Stimulated activated CD4-positive, alpha-beta T cell treated with anti-CD3 and anti-CD28 coated beads, TNF-alpha, amount 100 ng/mL, for 1 hour (primary cell): Measurements from ENCODE around the gene ITIH5.

Experiments
- DNase-seq, 3 donors: peaks; one replicate each; pipeline ENCODE4 v3.0.0-alpha.2; 2020; ENCODE audit warnings: low read depth in 3 of 3, low spot score in 1 of 3

ITIH5 gene

GRCh38 chr10:7523656-7524055 lies 143.1 kb downstream of the ITIH5 start:
- no peak for DNase-seq

- no peak for DNase-seq
Observed at GRCh38 chr10:7520507-7521485, 146.0 kb downstream of the ITIH5 start.

GRCh38 chr10:7519351-7519750 lies 147.4 kb downstream of the ITIH5 start:
- DNase-seq, result no peak

GRCh38 chr10:7518693-7519092 lies 148.1 kb downstream of the ITIH5 start:
- no peak for DNase-seq

- DNase-seq, result no peak
Observed at GRCh38 chr10:7515439-7515838, 151.3 kb downstream of the ITIH5 start.

GRCh38 chr10:7513936-7514335 lies 152.8 kb downstream of the ITIH5 start:
- no peak for DNase-seq

- no peak for DNase-seq
Observed at GRCh38 chr10:7513455-7513854, 153.3 kb downstream of the ITIH5 start.

- DNase-seq, result no peak
Observed at GRCh38 chr10:7512487-7512886, 154.3 kb downstream of the ITIH5 start.

GRCh38 chr10:7511612-7512011 lies 155.2 kb downstream of the ITIH5 start:
- no peak for DNase-seq
